C1 segment of cervical spinal cord (tissue), 14 donors: ENCODE results near the gene MIEF2.
"Not testable (repeated sequence)": the region's sequence is repeated elsewhere in the genome, so short reads cannot be mapped to it uniquely, and the experiment has no call there.

Experiments used
- DNase-seq, 14 donors: peaks; one replicate each; lab custom pipeline; 2025; lab: John Stamatoyannopoulos, UW

Gene MIEF2

GRCh38 chr17:18260332-18261145, at the start of gene MIEF2:
Gene MIEF2, plus strand, starts transcription at chr17:18260662. Its CDS starts 2,059 bp downstream, at chr17:18262721.
- peak; percentile 53 to 94 (median 90) for DNase-seq

- no peak for DNase-seq
Observed at GRCh38 chr17:18213666-18214270, 46.7 kb upstream of the MIEF2 start.

- not testable (repeated sequence) for DNase-seq
Observed at GRCh38 chr17:18216906-18217305, 43.6 kb upstream of the MIEF2 start.

- peak in 9 of 14 donors; percentile 32 to 69 (median 55) for DNase-seq
Observed at GRCh38 chr17:18217412-18218015, 42.9 kb upstream of the MIEF2 start.

GRCh38 chr17:18218756-18219415, 41.6 kb upstream of the MIEF2 start:
- DNase-seq: no peak

- no peak for DNase-seq
Observed at GRCh38 chr17:18224053-18224386, 36.4 kb upstream of the MIEF2 start.

- DNase-seq: no peak
Observed at GRCh38 chr17:18224387-18225120, 35.9 kb upstream of the MIEF2 start.

- DNase-seq: peak; percentile 48 to 97 (median 86)
Observed at GRCh38 chr17:18225121-18225641, 35.3 kb upstream of the MIEF2 start, which contains the start of gene LLGL1. Gene LLGL1, plus strand, starts transcription at chr17:18225635. Its CDS starts 48 bp downstream, at chr17:18225683.

- peak in 6 of 14 donors; percentile 38 to 75 (median 64) for DNase-seq
Observed at GRCh38 chr17:18225642-18226283, 34.7 kb upstream of the MIEF2 start.

- DNase-seq: no peak
Observed at GRCh38 chr17:18226284-18226945, 34.0 kb upstream of the MIEF2 start.

GRCh38 chr17:18227635-18228034, 32.8 kb upstream of the MIEF2 start:
- no peak for DNase-seq

- peak in 2 of 14 donors; percentile 14 to 41 for DNase-seq
Observed at GRCh38 chr17:18228176-18228682, 32.2 kb upstream of the MIEF2 start.

GRCh38 chr17:18229254-18229653, 31.2 kb upstream of the MIEF2 start:
- no peak for DNase-seq

- DNase-seq: no peak
Observed at GRCh38 chr17:18229771-18230170, 30.7 kb upstream of the MIEF2 start.

- peak in 13 of 14 donors; percentile 16 to 87 (median 70) for DNase-seq
Observed at GRCh38 chr17:18230288-18231141, 29.9 kb upstream of the MIEF2 start.

GRCh38 chr17:18231164-18231563, 29.3 kb upstream of the MIEF2 start:
- DNase-seq: peak in 6 of 14 donors; percentile 40 to 63 (median 52)

- DNase-seq: no peak
Observed at GRCh38 chr17:18233803-18234518, 26.5 kb upstream of the MIEF2 start.

- DNase-seq: no peak
Observed at GRCh38 chr17:18234853-18235380, 25.5 kb upstream of the MIEF2 start.
